Esophagus muscularis mucosa (tissue), 3 donors: Measurements from ENCODE around the gene PFN4.

Experiments used
- POLR2A ChIP-seq: fragments of 450-650 bp; IDR thresholded peaks from one replicate; pipeline ENCODE4 v1.6.1; 2017; ENCODE audit warnings: antibody characterized with exemption, moderate library complexity, mild to moderate bottlenecking, low read depth
- TF ChIP-seq, protein P1 (sequence below), 3 experiments: fragments of 200-600 bp in 2 of 3; fragments of 450-650 bp in 1 of 3; sonication (generic) in 2 of 3; IDR thresholded peaks; one replicate each; pipeline ENCODE4 v1.5.1; 2017 to 2019; ENCODE audit warnings: antibody characterized with exemption in 3 of 3, mild to moderate bottlenecking in 2 of 3, moderate library complexity in 1 of 3

DNA sequence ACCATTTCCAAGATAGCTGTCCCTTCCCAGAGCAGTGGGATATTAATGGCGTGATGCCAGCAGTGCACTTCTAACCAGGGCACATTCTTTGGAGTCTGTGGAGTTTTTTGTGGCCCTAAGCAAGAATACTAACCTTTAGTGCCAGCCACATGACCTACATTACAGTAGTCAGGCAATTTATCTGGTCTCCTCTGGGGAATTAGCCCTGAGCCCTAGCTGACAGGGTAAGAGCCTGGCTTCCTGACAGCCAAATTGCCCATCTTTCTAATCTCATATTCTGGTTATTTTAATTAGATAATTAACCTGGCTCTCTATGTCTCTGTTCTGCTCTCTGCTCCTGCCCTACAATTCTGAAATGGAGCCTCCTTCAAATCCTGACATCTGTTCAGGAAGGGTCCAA lies 5.2 kb downstream of the PFN4 start:
- TF ChIP-seq, protein P1, sequence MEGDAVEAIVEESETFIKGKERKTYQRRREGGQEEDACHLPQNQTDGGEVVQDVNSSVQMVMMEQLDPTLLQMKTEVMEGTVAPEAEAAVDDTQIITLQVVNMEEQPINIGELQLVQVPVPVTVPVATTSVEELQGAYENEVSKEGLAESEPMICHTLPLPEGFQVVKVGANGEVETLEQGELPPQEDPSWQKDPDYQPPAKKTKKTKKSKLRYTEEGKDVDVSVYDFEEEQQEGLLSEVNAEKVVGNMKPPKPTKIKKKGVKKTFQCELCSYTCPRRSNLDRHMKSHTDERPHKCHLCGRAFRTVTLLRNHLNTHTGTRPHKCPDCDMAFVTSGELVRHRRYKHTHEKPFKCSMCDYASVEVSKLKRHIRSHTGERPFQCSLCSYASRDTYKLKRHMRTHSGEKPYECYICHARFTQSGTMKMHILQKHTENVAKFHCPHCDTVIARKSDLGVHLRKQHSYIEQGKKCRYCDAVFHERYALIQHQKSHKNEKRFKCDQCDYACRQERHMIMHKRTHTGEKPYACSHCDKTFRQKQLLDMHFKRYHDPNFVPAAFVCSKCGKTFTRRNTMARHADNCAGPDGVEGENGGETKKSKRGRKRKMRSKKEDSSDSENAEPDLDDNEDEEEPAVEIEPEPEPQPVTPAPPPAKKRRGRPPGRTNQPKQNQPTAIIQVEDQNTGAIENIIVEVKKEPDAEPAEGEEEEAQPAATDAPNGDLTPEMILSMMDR (IDR thresholded peaks at IDR 0.05): no peak
- no peak for TF ChIP-seq POLR2A
